Measurements from ENCODE around the gene MRGPRG. TPM values are rescaled to one million over a fixed set of nuclear protein-coding genes. Genes with fewer than 3 reads are reported as not detected.

The MRGPRG gene
- total and polyA plus RNA-seq, 2 donors from 2014 or later = not detected

DNA sequence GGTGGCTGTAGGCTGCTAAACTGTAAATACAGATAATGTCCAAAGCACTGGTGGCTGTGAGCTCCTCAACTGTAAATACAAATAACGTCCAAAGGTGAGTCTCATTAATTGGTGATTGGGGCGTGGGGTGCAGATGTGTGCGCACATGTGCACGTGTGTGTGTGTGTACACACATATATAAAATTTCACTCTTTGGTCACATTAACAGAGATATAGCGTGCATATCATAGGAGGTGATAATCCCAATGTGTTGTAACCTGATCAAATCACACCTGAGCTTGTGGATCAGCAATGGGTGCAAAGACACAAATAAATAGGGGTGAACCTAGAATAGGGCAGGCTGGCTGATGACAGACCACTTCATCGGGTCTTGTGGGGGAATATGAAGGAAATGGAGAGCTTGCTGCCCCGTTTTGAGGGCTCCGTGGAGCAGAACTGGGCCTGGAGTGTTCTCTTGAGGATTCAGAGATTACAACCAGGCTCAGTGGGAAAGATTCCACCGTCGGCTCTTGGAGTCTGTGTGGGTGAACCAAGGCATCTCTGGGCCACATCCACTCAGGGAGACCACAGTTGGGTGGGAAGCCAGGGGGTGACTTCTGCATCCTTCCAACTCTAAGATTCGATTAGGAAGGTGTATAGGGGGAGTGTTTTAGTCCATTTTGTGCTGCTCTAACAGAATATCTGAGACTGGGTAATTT, 28.6 kb downstream of the MRGPRG start:
- Histone ChIP-seq H3K36me3 (ENCODE audit: control insufficient read depth in 2 of 3, insufficient read depth in 3 of 3, low read length in 3 of 3) (no peaks in the 10 kb centered on the region), H3K9me3 (ENCODE audit: control insufficient read depth in 2 of 3, insufficient read depth in 1 of 3, low read length in 3 of 3) (no peaks in the 10 kb centered on the region), H3K4me1 (ENCODE audit: control insufficient read depth in 2 of 3, insufficient read depth in 2 of 3, low read depth in 1 of 3, low read length in 3 of 3) (no peaks in the 10 kb centered on the region), H3K27ac (ENCODE audit: low read depth in 2 of 2, low read length in 2 of 2) (no peak overlapping the region), H3K4me3 (ENCODE audit: low read length in 3 of 3) (no peak overlapping the region), H3K27me3 (ENCODE audit: control insufficient read depth, insufficient read depth, low read length) (no peaks in the 10 kb centered on the region), H3K9ac (ENCODE audit: low read length in 3 of 3) (no peak overlapping the region)
- TF ChIP-seq, protein P1, sequence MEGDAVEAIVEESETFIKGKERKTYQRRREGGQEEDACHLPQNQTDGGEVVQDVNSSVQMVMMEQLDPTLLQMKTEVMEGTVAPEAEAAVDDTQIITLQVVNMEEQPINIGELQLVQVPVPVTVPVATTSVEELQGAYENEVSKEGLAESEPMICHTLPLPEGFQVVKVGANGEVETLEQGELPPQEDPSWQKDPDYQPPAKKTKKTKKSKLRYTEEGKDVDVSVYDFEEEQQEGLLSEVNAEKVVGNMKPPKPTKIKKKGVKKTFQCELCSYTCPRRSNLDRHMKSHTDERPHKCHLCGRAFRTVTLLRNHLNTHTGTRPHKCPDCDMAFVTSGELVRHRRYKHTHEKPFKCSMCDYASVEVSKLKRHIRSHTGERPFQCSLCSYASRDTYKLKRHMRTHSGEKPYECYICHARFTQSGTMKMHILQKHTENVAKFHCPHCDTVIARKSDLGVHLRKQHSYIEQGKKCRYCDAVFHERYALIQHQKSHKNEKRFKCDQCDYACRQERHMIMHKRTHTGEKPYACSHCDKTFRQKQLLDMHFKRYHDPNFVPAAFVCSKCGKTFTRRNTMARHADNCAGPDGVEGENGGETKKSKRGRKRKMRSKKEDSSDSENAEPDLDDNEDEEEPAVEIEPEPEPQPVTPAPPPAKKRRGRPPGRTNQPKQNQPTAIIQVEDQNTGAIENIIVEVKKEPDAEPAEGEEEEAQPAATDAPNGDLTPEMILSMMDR (IDR thresholded peaks at IDR 0.05; ENCODE audit: borderline replicate concordance, extremely low read depth, insufficient read depth) = no peak
- FAIRE-seq = no peak
- intact Hi-C loops (cut with DNase I) = no loop called here
- DNase-seq = no peak

DNA sequence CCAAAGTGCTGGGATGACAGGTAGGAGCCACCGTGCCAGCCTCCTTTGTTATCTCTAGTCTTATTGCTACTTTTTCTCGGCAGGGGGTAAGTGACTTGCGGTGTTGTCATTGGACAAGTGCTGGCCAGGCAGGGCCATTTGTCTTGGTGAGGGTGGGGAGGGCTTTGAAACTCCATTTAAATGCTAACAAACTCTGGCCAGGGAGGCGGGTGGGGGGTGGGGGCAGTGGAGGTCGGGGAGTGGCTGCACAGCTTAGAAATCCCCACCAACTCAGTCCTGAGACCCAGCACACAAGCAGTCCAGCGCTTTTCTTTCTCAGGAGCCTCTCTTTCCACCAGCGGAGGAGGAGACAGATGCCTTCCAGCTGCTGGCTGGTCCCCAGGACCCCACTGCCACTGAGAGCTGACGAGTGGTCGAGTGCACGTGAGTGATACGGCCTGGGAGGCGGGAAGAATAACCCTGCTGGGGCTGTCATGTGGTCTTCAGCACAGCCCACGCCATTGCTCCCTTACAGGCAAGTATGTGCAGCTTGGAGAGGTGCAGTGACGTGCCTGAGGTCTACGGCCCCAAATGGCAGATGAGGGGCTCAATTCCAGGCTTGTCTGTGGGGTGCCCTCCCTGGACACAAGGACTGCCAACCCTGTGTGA, 29.3 kb downstream of the MRGPRG start:
- Histone ChIP-seq H3K4me3 (ENCODE audit: low read length in 3 of 3) (no peak overlapping the region), H3K27me3 (ENCODE audit: control insufficient read depth, insufficient read depth, low read length) (no peaks in the 10 kb centered on the region), H3K9me3 (ENCODE audit: control insufficient read depth in 2 of 3, insufficient read depth in 1 of 3, low read length in 3 of 3) (no peaks in the 10 kb centered on the region), H3K27ac (ENCODE audit: low read depth in 2 of 2, low read length in 2 of 2) (no peak overlapping the region), H3K36me3 (ENCODE audit: control insufficient read depth in 2 of 3, insufficient read depth in 3 of 3, low read length in 3 of 3) (no peaks in the 10 kb centered on the region), H3K9ac (ENCODE audit: low read length in 3 of 3) (no peak overlapping the region), H3K4me1 (ENCODE audit: control insufficient read depth in 2 of 3, insufficient read depth in 2 of 3, low read depth in 1 of 3, low read length in 3 of 3) (no peaks in the 10 kb centered on the region)
- DNase-seq = peak in 3 of 5 donors; percentile 40 to 74 (median 53)
- no peak for FAIRE-seq
- TF ChIP-seq, protein P1 (IDR thresholded peaks at IDR 0.05; ENCODE audit: borderline replicate concordance, extremely low read depth, insufficient read depth) = no peak
- intact Hi-C loops (cut with DNase I) = no loop called here

DNA sequence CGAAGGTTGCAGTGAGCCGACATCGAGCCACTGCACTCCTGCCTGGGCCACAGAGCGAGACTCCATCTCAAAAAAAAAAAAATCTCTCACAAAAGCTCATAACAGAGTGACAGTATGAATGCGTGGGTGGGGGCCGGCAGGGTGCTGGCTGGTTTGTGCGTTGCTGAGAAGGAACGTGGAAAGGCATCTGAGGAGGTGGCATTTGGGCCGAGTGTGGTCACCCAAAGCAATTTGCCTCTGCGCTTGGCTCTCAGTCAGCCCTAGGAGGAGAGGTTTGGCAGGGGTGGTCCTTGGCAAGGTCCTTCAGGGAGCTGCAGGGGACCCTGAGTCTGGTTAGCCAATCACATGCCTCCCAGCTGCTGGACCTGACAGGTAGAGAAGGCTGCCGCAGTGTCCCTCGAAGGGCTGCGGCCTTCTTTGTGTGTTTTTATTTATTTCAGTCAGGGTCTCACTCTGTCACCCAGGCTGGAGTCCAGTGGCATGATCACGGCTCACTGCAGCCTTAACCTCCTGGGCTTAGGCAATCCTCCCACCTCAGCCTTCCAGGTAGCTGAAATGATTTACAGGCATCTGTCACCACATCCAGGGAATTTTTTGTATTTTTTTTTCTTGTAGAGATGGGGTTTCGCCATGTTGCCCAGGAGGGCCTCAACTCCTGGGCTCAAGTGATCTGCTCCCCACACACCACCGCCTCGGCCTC, 30.0 kb downstream of the MRGPRG start:
- H3K9ac ChIP-seq (ENCODE audit: low read length in 3 of 3) = no peak overlapping the region
- H3K27ac ChIP-seq (ENCODE audit: low read depth in 2 of 2, low read length in 2 of 2) = no peak overlapping the region
- DNase-seq = peak in 1 of 5 donors; percentile 19
- H3K9me3 ChIP-seq (ENCODE audit: control insufficient read depth in 2 of 3, insufficient read depth in 1 of 3, low read length in 3 of 3) = no peaks in the 10 kb centered on the region
- no peak for FAIRE-seq
- no peaks in the 10 kb centered on the region for H3K36me3 ChIP-seq (ENCODE audit: control insufficient read depth in 2 of 3, insufficient read depth in 3 of 3, low read length in 3 of 3)
- no peak overlapping the region for H3K4me3 ChIP-seq (ENCODE audit: low read length in 3 of 3)
- H3K27me3 ChIP-seq (ENCODE audit: control insufficient read depth, insufficient read depth, low read length) = no peaks in the 10 kb centered on the region
- TF ChIP-seq, protein P1 (IDR thresholded peaks at IDR 0.05; ENCODE audit: borderline replicate concordance, extremely low read depth, insufficient read depth) = no peak
- H3K4me1 ChIP-seq (ENCODE audit: control insufficient read depth in 2 of 3, insufficient read depth in 2 of 3, low read depth in 1 of 3, low read length in 3 of 3) = no peaks in the 10 kb centered on the region
- intact Hi-C loops (cut with DNase I) = no loop called here

Data from kidney (tissue), 14 donors.